ENCODE measurements around the gene ACVRL1.

DNA sequence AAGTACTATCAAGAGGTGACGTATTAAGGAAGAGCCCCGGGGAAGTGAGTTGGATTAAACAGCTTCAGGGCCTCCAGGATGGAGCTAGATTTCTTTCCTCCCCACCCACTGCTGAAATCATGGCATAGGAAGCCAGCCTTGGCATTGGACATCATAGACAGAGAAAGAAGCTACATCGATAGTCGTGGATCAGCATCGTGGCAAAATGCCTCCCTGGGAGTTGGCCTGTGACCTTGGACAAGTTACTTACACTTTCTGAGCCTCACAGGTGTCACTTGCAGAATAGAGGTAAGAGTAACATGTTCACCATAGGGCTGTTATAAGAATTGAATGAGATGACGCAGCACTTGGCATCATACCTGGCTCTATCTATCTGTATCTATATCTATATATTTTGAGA, 13.5 kb upstream of the ACVRL1 start:
- TF ChIP-seq, protein P1, sequence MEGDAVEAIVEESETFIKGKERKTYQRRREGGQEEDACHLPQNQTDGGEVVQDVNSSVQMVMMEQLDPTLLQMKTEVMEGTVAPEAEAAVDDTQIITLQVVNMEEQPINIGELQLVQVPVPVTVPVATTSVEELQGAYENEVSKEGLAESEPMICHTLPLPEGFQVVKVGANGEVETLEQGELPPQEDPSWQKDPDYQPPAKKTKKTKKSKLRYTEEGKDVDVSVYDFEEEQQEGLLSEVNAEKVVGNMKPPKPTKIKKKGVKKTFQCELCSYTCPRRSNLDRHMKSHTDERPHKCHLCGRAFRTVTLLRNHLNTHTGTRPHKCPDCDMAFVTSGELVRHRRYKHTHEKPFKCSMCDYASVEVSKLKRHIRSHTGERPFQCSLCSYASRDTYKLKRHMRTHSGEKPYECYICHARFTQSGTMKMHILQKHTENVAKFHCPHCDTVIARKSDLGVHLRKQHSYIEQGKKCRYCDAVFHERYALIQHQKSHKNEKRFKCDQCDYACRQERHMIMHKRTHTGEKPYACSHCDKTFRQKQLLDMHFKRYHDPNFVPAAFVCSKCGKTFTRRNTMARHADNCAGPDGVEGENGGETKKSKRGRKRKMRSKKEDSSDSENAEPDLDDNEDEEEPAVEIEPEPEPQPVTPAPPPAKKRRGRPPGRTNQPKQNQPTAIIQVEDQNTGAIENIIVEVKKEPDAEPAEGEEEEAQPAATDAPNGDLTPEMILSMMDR (conservative IDR thresholded peaks at IDR 0.05 in 1 of 2, IDR thresholded peaks at IDR 0.05 in 1 of 2; ENCODE audit: low read depth in 1 of 2, low read length in 2 of 2), result no peak
- TF ChIP-seq EZH2 (IDR thresholded peaks at IDR 0.05; ENCODE audit: low read length, missing control alignments), result no peak

Measured in fibroblast of lung (primary cell).